CD14-positive monocyte (primary cell): ENCODE measurements around the gene RAMACL. TPM values are rescaled to one million over a fixed set of nuclear protein-coding genes. Genes with fewer than 3 reads are reported as not detected.
"Not testable (repeated sequence)": the region's sequence is repeated elsewhere in the genome, so short reads cannot be mapped to it uniquely, and the experiment has no call there.

Experiments used
- DNase-seq, 3 donors: peaks; one replicate each; pipeline ENCODE4 v3.0.0-alpha.2; 2011 to 2022
- H2AFZ ChIP-seq: 2 replicates; pipeline ENCODE4 v1.6.0; 2012; ENCODE audit warnings: mild to moderate bottlenecking, low read depth, low read length, inconsistent platforms; ENCODE audit not compliant: insufficient read depth, poor library complexity, severe bottlenecking
- H3K27ac ChIP-seq, 2 donors: 1 replicate in 1 of 2; 2 replicates in 1 of 2; pipeline ENCODE4 v1.5.1; 2012 to 2013; ENCODE audit warnings: low read length in 2 of 2, control low read depth in 1 of 2, inconsistent platforms in 1 of 2, low read depth in 1 of 2, mild to moderate bottlenecking in 1 of 2
- H3K27me3 ChIP-seq, 2 donors: one replicate each; pipeline versions ENCODE4 v1.6.0 to v1.6.1; 2011 to 2013; ENCODE audit warnings: low read length in 2 of 2; ENCODE audit not compliant: control insufficient read depth in 2 of 2, insufficient read depth in 2 of 2
- H3K36me3 ChIP-seq, 2 donors: replicated peaks in 1 of 2; 1 replicate in 1 of 2; 2 replicates in 1 of 2; pipeline versions ENCODE4 v1.5.1 to v1.6.1; 2012 to 2013; ENCODE audit warnings: low read length in 2 of 2, control low read depth in 1 of 2, inconsistent platforms in 1 of 2, mild to moderate bottlenecking in 1 of 2; ENCODE audit not compliant: insufficient read depth in 2 of 2, control insufficient read depth in 1 of 2
- H3K4me1 ChIP-seq, 2 donors: 1 replicate in 1 of 2; 2 replicates in 1 of 2; pipeline versions ENCODE4 v1.5.1 to v1.6.1; 2012 to 2013; ENCODE audit warnings: low read length in 2 of 2, control low read depth in 1 of 2, inconsistent platforms in 1 of 2, mild to moderate bottlenecking in 1 of 2, moderate library complexity in 1 of 2; ENCODE audit not compliant: insufficient read depth in 2 of 2, control insufficient read depth in 1 of 2
- H3K4me2 ChIP-seq: replicated peaks from 2 replicates; pipeline ENCODE3; 2012; ENCODE audit warnings: low read length, moderate library complexity, mild to moderate bottlenecking; ENCODE audit not compliant: poor library complexity, severe bottlenecking; ENCODE audit errors: extremely low read depth
- H3K4me3 ChIP-seq, 3 experiments: fragments of 200-600 bp in 1 of 3; sonication (generic) in 1 of 3; replicated peaks in 1 of 3; 1 replicate in 2 of 3; 2 replicates in 1 of 3; pipeline ENCODE4 v1.5.1; 2011 to 2013; ENCODE audit warnings: low read length in 3 of 3, mild to moderate bottlenecking in 3 of 3, control low read depth in 2 of 3, low read depth in 2 of 3, inconsistent platforms in 1 of 3, moderate library complexity in 1 of 3
- H3K79me2 ChIP-seq: 2 replicates; pipeline ENCODE4 v1.6.0; 2012; ENCODE audit warnings: mild to moderate bottlenecking, control low read depth, inconsistent platforms, low read length, moderate library complexity; ENCODE audit not compliant: insufficient read depth
- H3K9ac ChIP-seq: 2 replicates; pipeline ENCODE4 v1.6.0; 2017; ENCODE audit warnings: low read length, mild to moderate bottlenecking; ENCODE audit not compliant: insufficient read depth, poor library complexity, severe bottlenecking
- H3K9me3 ChIP-seq, 2 donors: replicated peaks in 1 of 2; 1 replicate in 1 of 2; 2 replicates in 1 of 2; pipeline versions ENCODE4 v1.5.1 to v1.6.1; 2012 to 2013; ENCODE audit warnings: low read length in 2 of 2, control low read depth in 1 of 2; ENCODE audit not compliant: control insufficient read depth in 1 of 2, insufficient read depth in 1 of 2
- H4K20me1 ChIP-seq: 2 replicates; pipeline ENCODE4 v1.6.0; 2012; ENCODE audit warnings: mild to moderate bottlenecking, low read length, control low read depth, moderate library complexity; ENCODE audit not compliant: insufficient read depth
- H3K27ac Mint-ChIP-seq, 7 donors: one replicate each; pipeline ENCODE4 v1.8.0; 2020; ENCODE audit warnings: mild to moderate bottlenecking in 7 of 7, mixed read lengths in 7 of 7, moderate library complexity in 6 of 7, inconsistent platforms in 2 of 7
- H3K27me3 Mint-ChIP-seq, 3 donors: one replicate each; pipeline ENCODE4 v1.8.0; 2021 to 2022; ENCODE audit warnings: low read depth in 3 of 3, mild to moderate bottlenecking in 3 of 3, mixed read lengths in 3 of 3, moderate library complexity in 3 of 3, inconsistent platforms in 1 of 3
- H3K36me3 Mint-ChIP-seq, 2 donors: one replicate each; pipeline ENCODE4 v1.8.0; 2020; ENCODE audit warnings: mixed read lengths in 2 of 2, inconsistent platforms in 1 of 2, mild to moderate bottlenecking in 1 of 2
- H3K4me1 Mint-ChIP-seq: one replicate; pipeline ENCODE4 v1.8.0; 2020; ENCODE audit warnings: mild to moderate bottlenecking, mixed read lengths
- H3K4me3 Mint-ChIP-seq, 2 donors: one replicate each; pipeline ENCODE4 v1.8.0; 2020; ENCODE audit warnings: mild to moderate bottlenecking in 2 of 2, mixed read lengths in 2 of 2, moderate library complexity in 1 of 2
- H3K9me3 Mint-ChIP-seq, 7 donors: one replicate each; pipeline ENCODE4 v1.8.0; 2020 to 2022; ENCODE audit warnings: mixed read lengths in 7 of 7, mild to moderate bottlenecking in 6 of 7, moderate library complexity in 6 of 7, inconsistent platforms in 2 of 7
- WGBS: methylation state at CpG from one replicate; pipeline ENCODE4 v1.1.5; 2013; ENCODE audit warnings: missing lambda C conversion rate; ENCODE audit not compliant: insufficient coverage; 5-methylcytosine and 5-hydroxymethylcytosine counted together
- intact Hi-C, 2 donors: fragments of 100-400 bp; cut with micrococcal nuclease; formaldehyde crosslinking; loops; one replicate each; pipeline versions ENCODE4 v1.15.0 to v1.15.1; 2023
- polyA plus RNA-seq, 3 donors: library from polyadenylated mRNA; depleted of rRNA in 1 of 3; unstranded in 2 of 3; stranded (reverse) in 1 of 3; fragments of 300-500 nt in 2 of 3; fragments of >200 nt in 1 of 3; fragmentation: Illumina TruSeq in 2 of 3; gene quantifications; 1 replicate in 2 of 3; 2 replicates in 1 of 3; pipeline ENCODE4 v1.2.3, GENCODE V29; 2012 to 2021
- TF ChIP-seq, protein P1 (sequence below): fragments of 200-600 bp; IDR thresholded peaks from one replicate; pipeline ENCODE4 v1.8.0; 2022; ENCODE audit warnings: antibody characterized with exemption, mild to moderate bottlenecking

RAMACL gene
- polyA plus RNA-seq, 3 donors, result 0.05 to 0.33 (median 0.11) TPM

DNA sequence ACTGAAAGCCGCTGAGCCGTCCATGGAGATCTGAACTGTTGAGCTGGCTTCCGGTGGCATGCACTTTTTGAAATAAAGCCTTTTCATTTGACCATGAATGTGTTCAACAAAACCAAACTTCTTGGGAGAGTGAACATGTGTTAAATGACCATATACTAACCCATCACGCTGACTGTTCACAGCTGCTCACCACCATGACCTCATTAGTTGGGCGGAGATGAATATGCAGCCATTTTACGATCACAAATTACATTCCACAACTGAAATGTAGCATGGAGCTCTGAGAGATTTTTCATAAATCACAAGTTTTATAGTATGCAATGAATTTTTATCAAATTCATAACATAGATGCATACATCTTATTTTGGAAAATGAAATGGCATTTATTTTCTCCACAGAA, 4.2 kb downstream of the RAMACL start:
- H3K4me2 ChIP-seq, result no peak overlapping the region
- intact Hi-C loops, result no loop called here
- H3K27me3 Mint-ChIP-seq, result peaks cover 0 to 2% (median 0%) of the 10 kb centered on the region in 3 donors
- H3K9me3 Mint-ChIP-seq, result peaks cover 0 to 4% (median 0%) of the 10 kb centered on the region in 7 donors
- H3K4me1 ChIP-seq, result peaks cover 21 to 24% of the 10 kb centered on the region in 2 donors
- H3K36me3 Mint-ChIP-seq, result no peaks in the 10 kb centered on the region
- no peaks in the 10 kb centered on the region for H3K27me3 ChIP-seq
- no peak for DNase-seq
- no peak overlapping the region for H3K4me3 ChIP-seq
- TF ChIP-seq, protein P1, sequence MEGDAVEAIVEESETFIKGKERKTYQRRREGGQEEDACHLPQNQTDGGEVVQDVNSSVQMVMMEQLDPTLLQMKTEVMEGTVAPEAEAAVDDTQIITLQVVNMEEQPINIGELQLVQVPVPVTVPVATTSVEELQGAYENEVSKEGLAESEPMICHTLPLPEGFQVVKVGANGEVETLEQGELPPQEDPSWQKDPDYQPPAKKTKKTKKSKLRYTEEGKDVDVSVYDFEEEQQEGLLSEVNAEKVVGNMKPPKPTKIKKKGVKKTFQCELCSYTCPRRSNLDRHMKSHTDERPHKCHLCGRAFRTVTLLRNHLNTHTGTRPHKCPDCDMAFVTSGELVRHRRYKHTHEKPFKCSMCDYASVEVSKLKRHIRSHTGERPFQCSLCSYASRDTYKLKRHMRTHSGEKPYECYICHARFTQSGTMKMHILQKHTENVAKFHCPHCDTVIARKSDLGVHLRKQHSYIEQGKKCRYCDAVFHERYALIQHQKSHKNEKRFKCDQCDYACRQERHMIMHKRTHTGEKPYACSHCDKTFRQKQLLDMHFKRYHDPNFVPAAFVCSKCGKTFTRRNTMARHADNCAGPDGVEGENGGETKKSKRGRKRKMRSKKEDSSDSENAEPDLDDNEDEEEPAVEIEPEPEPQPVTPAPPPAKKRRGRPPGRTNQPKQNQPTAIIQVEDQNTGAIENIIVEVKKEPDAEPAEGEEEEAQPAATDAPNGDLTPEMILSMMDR, result no peak
- H2AFZ ChIP-seq, result no peak overlapping the region
- H3K9ac ChIP-seq, result no peak overlapping the region
- H4K20me1 ChIP-seq, result no peaks in the 10 kb centered on the region
- H3K4me3 Mint-ChIP-seq, result no peak overlapping the region
- no peaks in the 10 kb centered on the region for H3K36me3 ChIP-seq
- H3K27ac ChIP-seq, result no peak overlapping the region
- H3K27ac Mint-ChIP-seq, result no peak overlapping the region
- H3K4me1 Mint-ChIP-seq, result peaks cover 22% of the 10 kb centered on the region
- WGBS, result no CpG with 5 or more reads among the region's 6 CpGs
- no peaks in the 10 kb centered on the region for H3K79me2 ChIP-seq
- peaks cover 0 to under 1% of the 10 kb centered on the region in 2 donors for H3K9me3 ChIP-seq

DNA sequence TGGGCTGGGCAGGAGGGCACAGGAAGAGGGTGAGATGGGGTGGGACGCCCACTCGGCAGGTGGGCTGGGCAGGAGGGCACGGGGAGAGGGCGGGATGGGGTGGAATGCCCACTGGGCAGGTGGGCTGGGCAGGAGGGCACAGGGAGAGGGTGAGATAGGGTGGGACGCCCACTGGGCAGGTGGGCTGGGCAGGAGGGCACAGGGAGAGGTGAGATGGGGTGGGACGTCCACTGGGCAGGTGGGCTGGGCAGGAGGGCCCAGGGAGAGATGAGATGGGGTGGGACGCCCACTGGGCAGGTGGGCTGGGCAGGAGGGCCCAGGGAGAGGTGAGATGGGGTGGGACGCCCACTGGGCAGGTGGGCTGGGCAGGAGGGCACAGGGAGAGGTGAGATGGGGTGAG, 4.7 kb downstream of the RAMACL start:
- H4K20me1 ChIP-seq, H3K9me3 Mint-ChIP-seq, H3K9me3 ChIP-seq, intact Hi-C loops, H3K27me3 Mint-ChIP-seq, DNase-seq, H3K27ac ChIP-seq, H3K27ac Mint-ChIP-seq, H3K4me3 ChIP-seq, H3K27me3 ChIP-seq, H3K4me3 Mint-ChIP-seq, H3K36me3 Mint-ChIP-seq, H3K79me2 ChIP-seq, H3K36me3 ChIP-seq, H3K9ac ChIP-seq, H3K4me2 ChIP-seq, H2AFZ ChIP-seq: not testable (repeated sequence)
- 98% methylated on average over 7 of the region's 8 CpGs for WGBS
- H3K4me1 Mint-ChIP-seq, result peaks cover 20% of the 10 kb centered on the region
- H3K4me1 ChIP-seq, result peaks cover 17 to 20% of the 10 kb centered on the region in 2 donors
